ENCODE measurements around the gene LIF.

GRCh38 chr22:30230330-30230729, 16.2 kb downstream of the LIF start:
- TF ChIP-seq, protein P1, sequence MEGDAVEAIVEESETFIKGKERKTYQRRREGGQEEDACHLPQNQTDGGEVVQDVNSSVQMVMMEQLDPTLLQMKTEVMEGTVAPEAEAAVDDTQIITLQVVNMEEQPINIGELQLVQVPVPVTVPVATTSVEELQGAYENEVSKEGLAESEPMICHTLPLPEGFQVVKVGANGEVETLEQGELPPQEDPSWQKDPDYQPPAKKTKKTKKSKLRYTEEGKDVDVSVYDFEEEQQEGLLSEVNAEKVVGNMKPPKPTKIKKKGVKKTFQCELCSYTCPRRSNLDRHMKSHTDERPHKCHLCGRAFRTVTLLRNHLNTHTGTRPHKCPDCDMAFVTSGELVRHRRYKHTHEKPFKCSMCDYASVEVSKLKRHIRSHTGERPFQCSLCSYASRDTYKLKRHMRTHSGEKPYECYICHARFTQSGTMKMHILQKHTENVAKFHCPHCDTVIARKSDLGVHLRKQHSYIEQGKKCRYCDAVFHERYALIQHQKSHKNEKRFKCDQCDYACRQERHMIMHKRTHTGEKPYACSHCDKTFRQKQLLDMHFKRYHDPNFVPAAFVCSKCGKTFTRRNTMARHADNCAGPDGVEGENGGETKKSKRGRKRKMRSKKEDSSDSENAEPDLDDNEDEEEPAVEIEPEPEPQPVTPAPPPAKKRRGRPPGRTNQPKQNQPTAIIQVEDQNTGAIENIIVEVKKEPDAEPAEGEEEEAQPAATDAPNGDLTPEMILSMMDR (IDR thresholded peaks at IDR 0.05) = no peak
- TF ChIP-seq POLR2A (IDR thresholded peaks at IDR 0.05) (no peak), EP300 (IDR thresholded peaks at IDR 0.05) (no peak)
